GM23248 (cell line): Measurements from ENCODE around the gene VPS33A. TPM values are rescaled to one million over a fixed set of nuclear protein-coding genes. Genes with fewer than 3 reads are reported as not detected.

ENCODE experiments used
- DNase-seq: peaks from one replicate; pipeline ENCODE4 v3.0.0-alpha.2; 2015
- H2AFZ ChIP-seq: fragments of 200-600 bp; sonication (generic); 2 replicates; pipeline ENCODE4 v1.6.1; 2016; ENCODE audit warnings: antibody characterized with exemption
- H3F3A ChIP-seq: fragments of 200-600 bp; sonication (generic); 2 replicates; pipeline ENCODE4 v1.6.1; 2016; ENCODE audit warnings: mild to moderate bottlenecking, antibody characterized with exemption, mixed run types; ENCODE audit not compliant: insufficient read depth
- H3K27ac ChIP-seq: fragments of 200-600 bp; sonication (generic); 2 replicates; pipeline ENCODE4 v1.5.1; 2016; ENCODE audit warnings: mild to moderate bottlenecking
- H3K27me3 ChIP-seq: fragments of 200-600 bp; sonication (generic); replicated peaks from 2 replicates; pipeline ENCODE4 v1.6.1; 2016; ENCODE audit warnings: mild to moderate bottlenecking; ENCODE audit not compliant: insufficient read depth
- H3K36me3 ChIP-seq: fragments of 200-600 bp; sonication (generic); 2 replicates; pipeline ENCODE4 v1.6.1; 2016; ENCODE audit warnings: low read depth, mild to moderate bottlenecking
- H3K4me1 ChIP-seq: fragments of 200-600 bp; sonication (generic); 2 replicates; pipeline ENCODE4 v1.6.1; 2016; ENCODE audit warnings: mild to moderate bottlenecking; ENCODE audit not compliant: insufficient read depth
- H3K4me2 ChIP-seq: fragments of 200-600 bp; sonication (generic); one replicate; pipeline ENCODE4 v1.6.1; 2016; ENCODE audit warnings: mild to moderate bottlenecking; ENCODE audit not compliant: unreplicated experiment
- H3K4me3 ChIP-seq: fragments of 200-600 bp; sonication (generic); 2 replicates; pipeline ENCODE4 v1.5.1; 2016; ENCODE audit warnings: mild to moderate bottlenecking
- H3K79me2 ChIP-seq: fragments of 200-600 bp; sonication (generic); 2 replicates; pipeline ENCODE4 v1.6.1; 2016; ENCODE audit warnings: mild to moderate bottlenecking; ENCODE audit not compliant: insufficient read depth
- H3K9ac ChIP-seq: fragments of 200-600 bp; sonication (generic); 2 replicates; pipeline ENCODE4 v1.6.1; 2016; ENCODE audit warnings: mild to moderate bottlenecking
- H3K9me2 ChIP-seq: fragments of 200-600 bp; sonication (generic); 2 replicates; pipeline ENCODE4 v1.6.1; 2016; ENCODE audit warnings: mixed run types, mild to moderate bottlenecking, moderate library complexity; ENCODE audit not compliant: insufficient read depth
- H3K9me3 ChIP-seq: fragments of 200-600 bp; sonication (generic); one replicate; pipeline ENCODE4 v1.6.1; 2017; ENCODE audit warnings: low read depth
- H4K20me1 ChIP-seq: fragments of 200-600 bp; sonication (generic); 2 replicates; pipeline ENCODE4 v1.6.0; 2016; ENCODE audit not compliant: insufficient read depth
- EZH2 ChIP-seq: fragments of 200-600 bp; sonication (generic); IDR thresholded peaks from 2 replicates; pipeline ENCODE4 v1.6.1; 2018; ENCODE audit warnings: antibody characterized with exemption, mild to moderate bottlenecking; ENCODE audit not compliant: insufficient read depth, poor library complexity, severe bottlenecking
- EZH2phosphoT487 ChIP-seq: fragments of 200-600 bp; sonication (generic); IDR thresholded peaks from 2 replicates; pipeline ENCODE4 v1.6.1; 2018; ENCODE audit warnings: antibody characterized with exemption, moderate library complexity, mild to moderate bottlenecking, low read depth; ENCODE audit not compliant: insufficient read depth
- WGBS, 2 experiments: methylation state at CpG; one replicate each; pipeline ENCODE4 v1.1.6; 2015 to 2017; ENCODE audit warnings: low lambda C conversion rate in 2 of 2, low coverage in 1 of 2; ENCODE audit errors: missing lambda C conversion rate in 2 of 2; 5-methylcytosine and 5-hydroxymethylcytosine counted together
- in situ Hi-C: fragments of 300-500 bp; cut with MboI; formaldehyde crosslinking; loops from 2 replicates; pipeline ENCODE4 v1.15.0; 2020
- polyA plus RNA-seq: library from polyadenylated mRNA; unstranded; fragments of >200 nt; fragmentation: Nextera tagmentation; extraction: Ambion mirVana; gene quantifications from 2 replicates; pipeline ENCODE4 v1.2.1, GENCODE V29; 2016
- total RNA-seq: library from RNA; depleted of rRNA; stranded (reverse); fragments of >200 nt; shearing (Covaris generic); gene quantifications from 2 replicates; pipeline ENCODE4 v1.2.3, GENCODE V29; 2014

Gene VPS33A
- total and polyA plus RNA-seq, 2 experiments from 2014 or later: 16.0 to 16.2 TPM

DNA sequence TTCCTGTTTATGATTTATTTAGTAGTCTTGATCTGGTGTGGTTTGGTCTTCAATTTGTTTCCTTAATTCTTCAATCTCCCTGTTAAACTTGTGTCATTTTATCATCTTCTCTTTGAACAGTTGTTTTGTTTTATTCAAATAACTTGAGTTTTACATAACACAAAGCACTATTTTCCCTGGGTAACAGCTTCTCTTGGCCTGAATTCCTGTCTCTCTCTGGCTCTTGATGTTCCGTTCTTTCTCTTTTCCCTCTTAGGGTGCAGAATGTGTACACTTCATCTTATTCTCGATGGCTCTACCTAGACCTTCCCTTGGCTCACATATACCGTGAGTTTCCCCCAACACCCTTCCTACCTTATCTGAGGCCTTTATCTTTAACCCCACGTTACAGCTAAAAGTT lies 36.8 kb upstream of the VPS33A start:
- TF ChIP-seq EZH2phosphoT487 (no peak), EZH2 (no peak)

DNA sequence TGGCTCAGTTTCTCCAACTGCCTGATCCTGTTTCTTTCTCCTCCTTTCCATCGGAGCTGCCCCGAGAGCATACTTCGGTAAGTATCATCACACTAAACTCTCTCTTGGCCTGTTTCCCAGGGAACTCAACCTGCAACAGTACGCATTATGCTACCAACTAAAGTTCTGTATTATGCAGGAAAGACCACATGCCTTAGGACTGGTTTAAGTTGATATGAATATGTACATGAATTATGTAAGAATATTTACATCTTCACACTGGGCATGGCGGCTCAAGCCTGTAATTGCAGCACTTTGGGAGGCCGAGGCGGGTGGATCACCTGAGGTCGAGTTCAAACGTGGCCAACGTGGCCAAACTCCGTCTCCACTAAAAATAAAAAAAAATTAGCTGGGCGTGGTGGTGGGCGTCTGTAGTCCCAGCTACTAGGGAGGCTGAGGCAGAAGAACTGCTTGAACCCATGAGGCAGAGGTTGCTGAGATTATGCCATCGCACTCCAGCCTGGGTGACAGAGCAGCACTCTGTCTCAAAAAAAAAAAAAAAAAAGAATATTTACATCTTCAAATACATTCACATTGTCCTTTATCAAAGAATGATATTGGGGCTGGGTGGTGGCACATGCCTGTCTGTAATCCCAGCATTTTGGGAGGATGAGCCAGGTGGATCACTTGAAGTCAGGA lies 31.9 kb upstream of the VPS33A start:
- H3K79me2 ChIP-seq: 0 out of 2 replicates have a peak, but pooled peaks cover under 1% of the 10 kb centered on the region
- no peaks in the 10 kb centered on the region for H4K20me1 ChIP-seq
- H3K4me2 ChIP-seq: no peak overlapping the region
- no peaks in the 10 kb centered on the region for H3K9me2 ChIP-seq
- 87 to 88% methylated on average over 14 of the region's 14 CpGs for WGBS, 2 experiments
- H3K4me1 ChIP-seq: peaks cover 6% of the 10 kb centered on the region; the same call in 1 of the 2 replicates
- TF ChIP-seq EZH2phosphoT487 (no peak), EZH2 (no peak)
- H2AFZ ChIP-seq: no peak overlapping the region
- H3K36me3 ChIP-seq: peaks cover 13% of the 10 kb centered on the region; the same call in 1 of the 2 replicates
- no peak overlapping the region for H3K9ac ChIP-seq
- H3F3A ChIP-seq: no peaks in the 10 kb centered on the region
- H3K27ac ChIP-seq: no peak overlapping the region
- H3K9me3 ChIP-seq: no peaks in the 10 kb centered on the region
- no peak overlapping the region for H3K4me3 ChIP-seq
- no peaks in the 10 kb centered on the region for H3K27me3 ChIP-seq
- in situ Hi-C loops: no loop called here
- DNase-seq: no peak

More for the DNA sequence above, 36.8 kb upstream of the VPS33A start:
- 90 to 93% methylated on average over 4 of the region's 4 CpGs for WGBS, 2 experiments
- no peak overlapping the region for H2AFZ ChIP-seq
- DNase-seq: no peak
- no peaks in the 10 kb centered on the region for H3K27me3 ChIP-seq
- no peak overlapping the region for H3K27ac ChIP-seq
- H3F3A ChIP-seq: peaks cover 4% of the 10 kb centered on the region
- H3K4me2 ChIP-seq: no peak overlapping the region
- H4K20me1 ChIP-seq: no peaks in the 10 kb centered on the region
- H3K9me3 ChIP-seq: no peaks in the 10 kb centered on the region
- H3K4me1 ChIP-seq: peaks cover 17% of the 10 kb centered on the region; the same call in 1 of the 2 replicates
- H3K79me2 ChIP-seq: peaks cover 7% of the 10 kb centered on the region; the same call in 1 of the 2 replicates
- H3K36me3 ChIP-seq: peaks cover 25% of the 10 kb centered on the region
- no peak overlapping the region for H3K4me3 ChIP-seq
- H3K9me2 ChIP-seq: no peaks in the 10 kb centered on the region
- no peak overlapping the region for H3K9ac ChIP-seq
- in situ Hi-C loops: no loop called here

DNA sequence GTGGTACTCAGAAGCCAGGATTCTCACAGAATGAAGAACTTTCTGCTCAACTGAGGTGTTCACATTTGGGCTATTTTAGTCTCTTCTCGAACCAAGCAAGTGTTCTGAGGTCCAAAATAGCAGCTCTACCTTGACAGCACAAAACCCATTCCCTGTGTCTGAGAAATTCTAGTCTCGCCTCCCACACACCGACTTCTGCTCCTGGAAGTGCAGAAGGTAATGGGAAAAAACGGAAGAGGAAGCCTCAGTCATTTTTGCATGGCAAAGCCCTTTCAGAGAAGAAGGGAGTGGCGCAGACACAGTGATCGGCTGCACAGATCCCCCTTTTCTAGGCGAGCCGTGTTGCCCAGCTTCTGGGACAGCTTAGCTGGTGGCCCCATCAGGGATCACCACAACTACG lies 31.2 kb upstream of the VPS33A start:
- in situ Hi-C loops: no loop called here
- TF ChIP-seq EZH2phosphoT487 (no peak), EZH2 (no peak)
- no peaks in the 10 kb centered on the region for H3K9me2 ChIP-seq
- 0 out of 2 replicates have a peak, but pooled peaks cover 3% of the 10 kb centered on the region for H3K79me2 ChIP-seq
- DNase-seq: no peak
- no peak overlapping the region for H3K27ac ChIP-seq
- no peaks in the 10 kb centered on the region for H3K9me3 ChIP-seq
- no peaks in the 10 kb centered on the region for H4K20me1 ChIP-seq
- H3K27me3 ChIP-seq: no peaks in the 10 kb centered on the region
- no peaks in the 10 kb centered on the region for H3F3A ChIP-seq
- no peak overlapping the region for H2AFZ ChIP-seq
- H3K36me3 ChIP-seq: peaks cover 13% of the 10 kb centered on the region; the same call in 1 of the 2 replicates
- H3K4me1 ChIP-seq: peaks cover 6% of the 10 kb centered on the region; the same call in 1 of the 2 replicates
- no peak overlapping the region for H3K4me2 ChIP-seq
- WGBS, 2 experiments: 92 to 96% methylated on average over 9 of the region's 9 CpGs
- H3K4me3 ChIP-seq: no peak overlapping the region
- no peak overlapping the region for H3K9ac ChIP-seq

DNA sequence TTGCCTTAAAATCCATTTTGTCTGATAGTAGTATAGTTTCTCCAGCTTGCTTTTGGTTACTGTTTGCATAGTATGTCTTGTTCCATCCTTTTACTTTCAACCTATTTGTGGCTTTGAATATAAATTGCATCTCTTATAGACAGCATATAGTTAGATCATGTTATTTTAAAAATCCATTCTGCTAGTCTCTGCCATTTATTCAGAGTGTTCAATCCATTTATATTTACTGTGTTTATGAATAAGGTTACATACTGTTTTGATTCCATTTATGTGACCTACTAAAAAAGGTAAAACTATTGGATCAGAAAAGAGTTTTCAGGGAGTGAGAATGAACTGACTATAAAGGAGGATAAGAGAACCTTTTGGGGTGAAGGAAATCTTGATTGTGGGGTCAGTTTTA lies 29.6 kb upstream of the VPS33A start:
- no peak overlapping the region for H3K27ac ChIP-seq
- no peaks in the 10 kb centered on the region for H4K20me1 ChIP-seq
- no peaks in the 10 kb centered on the region for H3F3A ChIP-seq
- no peaks in the 10 kb centered on the region for H3K9me3 ChIP-seq
- H3K36me3 ChIP-seq: peaks cover 13% of the 10 kb centered on the region
- DNase-seq: no peak
- 0 out of 2 replicates have a peak, but pooled peaks cover 3% of the 10 kb centered on the region for H3K79me2 ChIP-seq
- in situ Hi-C loops: no loop called here
- no peaks in the 10 kb centered on the region for H3K27me3 ChIP-seq
- TF ChIP-seq EZH2: no peak
- no peak for TF ChIP-seq EZH2phosphoT487
- no peak overlapping the region for H3K9ac ChIP-seq
- H3K9me2 ChIP-seq: no peaks in the 10 kb centered on the region
- H3K4me2 ChIP-seq: no peak overlapping the region
- no peak overlapping the region for H3K4me3 ChIP-seq
- H2AFZ ChIP-seq: no peak overlapping the region
- peaks cover 3% of the 10 kb centered on the region; the same call in 1 of the 2 replicates for H3K4me1 ChIP-seq

DNA sequence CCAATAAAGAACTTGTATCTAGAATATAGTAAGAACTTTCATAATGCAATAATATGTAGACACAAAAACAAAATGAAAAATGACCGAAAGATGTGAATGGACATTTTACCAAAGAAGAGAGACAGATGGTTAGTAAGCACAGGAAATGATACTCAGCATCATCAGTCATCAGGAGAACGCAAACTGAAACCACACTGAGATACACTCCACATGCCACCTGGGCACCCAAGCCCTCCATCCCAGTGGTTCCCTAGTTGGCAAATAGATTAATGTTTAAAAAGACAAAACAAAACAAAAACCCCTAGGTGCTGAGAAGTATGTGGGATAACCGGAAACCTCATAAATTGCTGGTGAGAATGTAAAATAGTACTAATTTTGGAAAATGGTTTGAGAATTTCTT lies 26.8 kb upstream of the VPS33A start:
- H3K27ac ChIP-seq: no peak overlapping the region
- peaks cover 21% of the 10 kb centered on the region for H3K36me3 ChIP-seq
- no peak overlapping the region for H3K4me3 ChIP-seq
- H3K4me1 ChIP-seq: peaks cover 9% of the 10 kb centered on the region
- H3K9me3 ChIP-seq: no peaks in the 10 kb centered on the region
- H3K9me2 ChIP-seq: no peaks in the 10 kb centered on the region
- no peaks in the 10 kb centered on the region for H3K27me3 ChIP-seq
- H3K9ac ChIP-seq: no peak overlapping the region
- 0 out of 2 replicates have a peak, but pooled peaks cover 3% of the 10 kb centered on the region for H3K79me2 ChIP-seq
- WGBS, 2 experiments: 96 to 100% methylated on average over 3 of the region's 3 CpGs
- no peak overlapping the region for H2AFZ ChIP-seq
- H3K4me2 ChIP-seq: no peak overlapping the region
- TF ChIP-seq EZH2phosphoT487 (no peak), EZH2 (no peak)
- no peaks in the 10 kb centered on the region for H3F3A ChIP-seq
- in situ Hi-C loops: no loop called here
- DNase-seq: no peak
- H4K20me1 ChIP-seq: no peaks in the 10 kb centered on the region
